Stimulated activated naive CD8-positive, alpha-beta T cell treated with anti-CD3 and anti-CD28 coated beads, Interleukin-15, Interleukin-2, amounts not matched to agents 100 ng/mL and 50 ng/mL, for 24 hours (primary cell): ENCODE measurements around the gene CHMP4A.
"Not testable (repeated sequence)": the region's sequence is repeated elsewhere in the genome, so short reads cannot be mapped to it uniquely, and the experiment has no call there.

Experiments used
- H3K27ac Mint-ChIP-seq: one replicate; pipeline ENCODE4 v1.8.0; 2021; ENCODE audit warnings: mild to moderate bottlenecking, mixed read lengths
- H3K27me3 Mint-ChIP-seq: one replicate; pipeline ENCODE4 v1.8.0; 2021; ENCODE audit warnings: mixed read lengths
- H3K36me3 Mint-ChIP-seq: one replicate; pipeline ENCODE4 v1.8.0; 2021; ENCODE audit warnings: low read depth, mixed read lengths
- H3K4me1 Mint-ChIP-seq: one replicate; pipeline ENCODE4 v1.8.0; 2021; ENCODE audit warnings: low read depth, mixed read lengths
- H3K4me3 Mint-ChIP-seq: one replicate; pipeline ENCODE4 v1.8.0; 2021; ENCODE audit warnings: mild to moderate bottlenecking, mixed read lengths
- H3K9me3 Mint-ChIP-seq: one replicate; pipeline ENCODE4 v1.8.0; 2021; ENCODE audit warnings: mixed read lengths

Gene CHMP4A

GRCh38 chr14:24236689-24237462 lies 23.6 kb upstream of the CHMP4A start:
- peaks cover 71% of the 10 kb centered on the region for H3K36me3 Mint-ChIP-seq
- H3K4me1 Mint-ChIP-seq = peaks cover 87% of the 10 kb centered on the region
- no peaks in the 10 kb centered on the region for H3K27me3 Mint-ChIP-seq
- no peak overlapping the region for H3K4me3 Mint-ChIP-seq
- H3K27ac Mint-ChIP-seq = peak overlapping the region; percentile 18
- no peaks in the 10 kb centered on the region for H3K9me3 Mint-ChIP-seq

DNA sequence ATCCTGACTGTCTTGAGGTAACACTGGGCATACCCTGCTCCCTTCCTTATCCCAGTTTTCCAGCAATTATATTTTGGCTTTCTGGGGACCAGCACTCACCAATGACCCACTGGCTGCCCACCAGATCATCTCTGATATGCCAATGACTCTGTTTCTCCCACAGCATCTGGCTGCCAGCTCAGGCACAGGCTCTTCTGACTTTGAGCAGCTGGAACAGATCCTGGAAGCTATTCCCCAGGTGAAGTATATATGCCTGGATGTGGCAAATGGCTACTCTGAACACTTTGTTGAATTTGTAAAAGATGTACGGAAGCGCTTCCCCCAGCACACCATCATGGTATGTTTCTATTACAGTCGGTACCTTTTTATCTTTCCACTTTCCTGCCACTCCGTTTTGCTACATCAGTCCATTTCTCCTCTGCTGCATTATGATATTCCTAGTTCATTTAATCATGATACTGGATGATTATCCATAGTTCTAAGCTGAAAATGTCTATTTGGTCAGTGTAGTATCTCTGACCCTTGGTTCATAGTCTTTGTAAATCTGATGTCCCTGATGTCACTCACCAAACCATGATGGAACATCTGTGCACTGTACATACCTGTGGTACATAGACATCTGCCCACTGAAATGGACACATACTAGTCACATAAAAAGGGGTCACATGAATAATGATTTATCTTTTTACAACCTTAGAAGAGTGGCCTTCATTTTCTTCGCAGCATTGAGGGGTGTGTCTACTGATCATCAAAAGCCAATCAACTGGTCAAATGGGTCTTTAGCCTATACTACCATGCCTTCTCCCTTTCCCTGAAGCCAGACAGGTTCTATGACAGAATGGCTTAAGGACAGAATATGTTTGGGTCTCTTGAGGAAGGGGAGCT lies 22.8 kb upstream of the CHMP4A start:
- Mint-ChIP-seq H3K36me3 (peaks cover 69% of the 10 kb centered on the region), H3K4me3 (no peak overlapping the region)

GRCh38 chr14:24234095-24235005 lies 21.1 kb upstream of the CHMP4A start:
- Mint-ChIP-seq H3K27ac (peak overlapping the region; percentile 42), H3K27me3 (no peaks in the 10 kb centered on the region), H3K4me3 (peak overlapping the region; percentile 98), H3K4me1 (peaks cover 74% of the 10 kb centered on the region), H3K9me3 (no peaks in the 10 kb centered on the region), H3K36me3 (peaks cover 52% of the 10 kb centered on the region)

More for the DNA sequence above, 22.8 kb upstream of the CHMP4A start:
- Mint-ChIP-seq H3K27me3 (no peaks in the 10 kb centered on the region), H3K4me1 (peaks cover 84% of the 10 kb centered on the region), H3K9me3 (no peaks in the 10 kb centered on the region), H3K27ac (peak overlapping the region; percentile 16)

GRCh38 chr14:24233538-24233866 lies 20.2 kb upstream of the CHMP4A start:
- H3K4me3 Mint-ChIP-seq = peak overlapping the region; percentile 98
- H3K36me3 Mint-ChIP-seq = peaks cover 47% of the 10 kb centered on the region
- no peaks in the 10 kb centered on the region for H3K9me3 Mint-ChIP-seq
- H3K4me1 Mint-ChIP-seq = peaks cover 68% of the 10 kb centered on the region
- H3K27me3 Mint-ChIP-seq = no peaks in the 10 kb centered on the region
- H3K27ac Mint-ChIP-seq = peak overlapping the region; percentile 91

DNA sequence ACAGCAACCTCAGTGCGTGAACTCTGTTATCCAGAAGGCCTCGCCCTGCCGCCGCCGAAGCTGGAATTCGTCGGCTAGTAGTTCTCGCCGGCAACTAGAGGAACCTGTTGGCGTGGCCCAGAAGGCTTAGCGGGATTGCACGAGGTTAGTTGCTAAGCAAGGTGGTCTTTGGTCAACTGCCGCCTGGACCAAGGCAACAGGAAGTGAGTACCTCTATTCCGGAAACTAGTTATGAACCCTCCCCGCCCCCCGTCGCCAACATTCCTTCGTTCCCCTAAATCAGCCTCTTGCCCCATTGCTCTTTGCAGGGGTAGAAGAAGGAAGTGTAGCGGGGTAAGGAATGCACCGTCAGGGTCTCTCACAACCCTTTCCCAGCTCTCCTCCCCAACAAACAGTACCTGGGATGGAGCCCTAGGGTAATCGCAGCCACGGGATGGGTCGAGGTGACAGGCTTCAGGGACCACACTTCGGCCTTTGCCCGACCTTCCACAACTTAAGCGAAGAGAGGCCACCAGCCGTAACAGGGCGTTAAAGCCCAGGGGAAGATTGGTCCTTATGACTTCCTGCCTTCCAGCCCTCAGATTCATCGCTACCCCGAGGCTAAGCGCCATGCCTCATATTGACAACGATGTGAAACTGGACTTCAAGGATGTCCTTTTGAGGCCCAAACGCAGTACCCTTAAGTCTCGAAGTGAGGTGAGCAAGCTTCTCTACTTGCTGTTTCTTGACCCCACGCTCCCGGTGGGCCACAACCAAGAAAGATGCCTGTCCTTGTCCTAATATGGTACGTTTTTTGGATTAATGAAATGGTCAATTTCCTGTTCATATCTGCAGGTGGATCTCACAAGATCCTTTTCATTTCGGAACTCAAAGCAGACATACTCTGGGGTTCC lies 19.6 kb upstream of the CHMP4A start, which contains the start of gene GMPR2:
Gene GMPR2, plus strand, starts transcription at position 285 of the 893 bp plus-strand sequence. Its CDS starts 325 bp downstream, at position 610.
- no peaks in the 10 kb centered on the region for H3K9me3 Mint-ChIP-seq
- H3K27ac Mint-ChIP-seq = peak within 1 kb of the TSS; percentile 91
- peaks cover 66% of the 10 kb centered on the region for H3K4me1 Mint-ChIP-seq
- peaks cover 45% of the 10 kb centered on the region for H3K36me3 Mint-ChIP-seq
- peak within 1 kb of the TSS; percentile 98 for H3K4me3 Mint-ChIP-seq
- H3K27me3 Mint-ChIP-seq = no peaks in the 10 kb centered on the region

GRCh38 chr14:24232121-24232644 lies 18.9 kb upstream of the CHMP4A start, which contains the start of gene NEDD8:
Gene NEDD8, minus strand, starts transcription at chr14:24232367. Its CDS starts 100 bp downstream, at chr14:24232267.
- peak within 1 kb of the TSS; percentile 91 for H3K27ac Mint-ChIP-seq
- no peaks in the 10 kb centered on the region for H3K9me3 Mint-ChIP-seq
- no peaks in the 10 kb centered on the region for H3K27me3 Mint-ChIP-seq
- H3K36me3 Mint-ChIP-seq = peaks cover 43% of the 10 kb centered on the region
- peak within 1 kb of the TSS; percentile 98 for H3K4me3 Mint-ChIP-seq
- H3K4me1 Mint-ChIP-seq = peaks cover 63% of the 10 kb centered on the region

GRCh38 chr14:24231263-24232120 lies 18.2 kb upstream of the CHMP4A start:
- Mint-ChIP-seq H3K27me3 (no peaks in the 10 kb centered on the region), H3K36me3 (peaks cover 42% of the 10 kb centered on the region), H3K9me3 (no peaks in the 10 kb centered on the region), H3K4me1 (peaks cover 63% of the 10 kb centered on the region), H3K4me3 (peak overlapping the region; percentile 98), H3K27ac (peak overlapping the region; percentile 91)

- no peaks in the 10 kb centered on the region for H3K9me3 Mint-ChIP-seq
- H3K4me1 Mint-ChIP-seq = peaks cover 48% of the 10 kb centered on the region
- no peaks in the 10 kb centered on the region for H3K27me3 Mint-ChIP-seq
- no peak overlapping the region for H3K27ac Mint-ChIP-seq
- H3K4me3 Mint-ChIP-seq = no peak overlapping the region
- peaks cover 33% of the 10 kb centered on the region for H3K36me3 Mint-ChIP-seq
Observed at GRCh38 chr14:24228902-24229301, 15.6 kb upstream of the CHMP4A start.

- Mint-ChIP-seq H3K9me3 (no peaks in the 10 kb centered on the region), H3K36me3 (peaks cover 33% of the 10 kb centered on the region), H3K27me3 (no peaks in the 10 kb centered on the region), H3K4me1 (peaks cover 37% of the 10 kb centered on the region), H3K4me3 (no peak overlapping the region), H3K27ac (no peak overlapping the region)
Observed at GRCh38 chr14:24226473-24226872, 13.2 kb upstream of the CHMP4A start.

DNA sequence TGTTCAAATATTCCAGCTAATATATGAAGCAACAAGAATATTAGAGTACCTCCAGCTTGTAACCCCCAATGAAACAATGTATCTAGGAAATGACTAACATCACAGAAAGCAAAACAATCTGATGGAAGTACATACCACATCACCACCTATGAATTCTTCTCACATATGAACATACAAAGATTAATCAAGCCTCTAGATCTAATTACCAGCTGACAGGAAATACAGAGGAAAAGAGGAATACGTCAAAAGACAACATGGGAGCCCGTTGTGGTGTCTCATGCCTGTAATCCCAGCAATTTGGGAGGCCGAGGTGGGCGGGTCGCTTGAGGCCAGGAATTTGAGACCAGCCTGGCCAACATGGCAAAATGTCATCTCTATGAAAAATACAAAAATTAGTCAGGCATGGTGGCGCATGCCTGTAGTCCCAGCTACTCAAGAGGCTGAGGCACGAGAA lies 11.4 kb upstream of the CHMP4A start:
- Mint-ChIP-seq H3K27ac (peak overlapping the region; percentile 27), H3K9me3 (no peaks in the 10 kb centered on the region), H3K27me3 (no peaks in the 10 kb centered on the region), H3K36me3 (peaks cover 35% of the 10 kb centered on the region), H3K4me3 (no peak overlapping the region), H3K4me1 (peaks cover 29% of the 10 kb centered on the region)

DNA sequence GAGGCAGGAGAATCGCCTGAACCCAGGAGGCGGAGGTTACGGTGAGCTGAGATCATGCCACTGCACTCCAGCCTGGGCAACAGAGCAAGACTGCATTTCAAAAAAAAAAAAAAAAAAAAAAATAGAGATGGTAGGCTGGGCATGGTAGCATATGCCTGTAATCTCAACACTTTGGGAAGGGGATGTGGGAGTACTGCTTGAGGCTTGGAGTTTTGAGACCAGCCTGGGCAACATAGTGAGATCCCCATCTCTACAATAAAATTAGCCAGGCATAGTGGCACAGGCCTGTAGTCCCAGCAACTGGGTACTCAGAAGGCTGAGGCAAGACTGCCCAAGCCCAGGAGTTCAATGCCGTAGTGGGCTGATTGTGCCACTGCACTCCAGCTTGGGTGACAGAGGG lies 9.7 kb upstream of the CHMP4A start:
- peaks cover 20% of the 10 kb centered on the region for H3K4me1 Mint-ChIP-seq
- H3K9me3 Mint-ChIP-seq, H3K27ac Mint-ChIP-seq, H3K27me3 Mint-ChIP-seq, H3K4me3 Mint-ChIP-seq: not testable (repeated sequence)
- peaks cover 37% of the 10 kb centered on the region for H3K36me3 Mint-ChIP-seq

DNA sequence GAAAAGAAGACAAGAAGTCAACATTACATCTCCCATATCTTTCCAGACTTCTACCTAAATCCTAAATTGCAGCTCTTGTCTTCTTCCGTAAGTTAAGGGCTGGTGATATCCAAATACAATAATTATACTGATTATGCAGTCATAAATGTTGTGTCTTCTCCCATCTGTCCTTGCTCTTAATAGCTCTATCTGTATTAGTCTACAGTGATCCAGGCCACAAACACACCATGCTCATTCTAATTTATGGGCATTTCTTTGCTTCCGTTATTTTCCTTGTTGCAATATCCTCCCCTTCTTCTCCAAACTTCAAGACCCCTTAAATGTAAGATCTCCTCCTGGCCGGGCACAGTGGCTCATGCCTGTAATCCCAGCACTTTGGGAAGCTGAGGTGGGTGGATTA lies 6.2 kb upstream of the CHMP4A start:
- H3K27ac Mint-ChIP-seq = no peak overlapping the region

DNA sequence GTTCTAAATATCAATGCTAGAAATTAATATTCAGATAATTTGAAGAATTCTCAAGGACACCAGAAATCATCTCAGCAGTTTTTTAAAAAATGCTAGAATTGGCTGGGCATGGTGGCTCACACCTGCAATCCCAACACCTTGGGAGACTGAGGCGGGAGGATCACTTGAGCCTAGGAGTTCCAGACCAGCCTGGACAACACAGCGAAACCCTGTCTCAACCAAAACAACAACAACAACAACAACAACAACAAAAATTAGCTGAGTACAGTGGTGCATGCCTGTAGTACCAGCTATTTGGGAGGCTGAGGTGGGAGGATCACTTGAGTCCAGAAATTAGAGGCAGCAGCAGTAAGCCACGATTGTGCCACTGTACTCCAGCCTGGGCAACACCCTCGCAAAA lies 5.8 kb upstream of the CHMP4A start:
- Mint-ChIP-seq H3K36me3 (peaks cover 19% of the 10 kb centered on the region), H3K4me3 (no peak overlapping the region), H3K9me3 (no peaks in the 10 kb centered on the region), H3K27me3 (no peaks in the 10 kb centered on the region), H3K4me1 (peaks cover 24% of the 10 kb centered on the region), H3K27ac (no peak overlapping the region)

More for the DNA sequence above, 6.2 kb upstream of the CHMP4A start:
- H3K4me1 Mint-ChIP-seq = peaks cover 22% of the 10 kb centered on the region
- H3K27me3 Mint-ChIP-seq = no peaks in the 10 kb centered on the region
- H3K36me3 Mint-ChIP-seq = peaks cover 21% of the 10 kb centered on the region
- no peaks in the 10 kb centered on the region for H3K9me3 Mint-ChIP-seq
- H3K4me3 Mint-ChIP-seq = no peak overlapping the region
